ENCODE data around the gene PRKCI. TPM values are rescaled to one million over a fixed set of nuclear protein-coding genes. Genes with fewer than 3 reads are reported as not detected.

Gene PRKCI
- polyA plus RNA-seq, 3 donors, result 5.1 to 15.4 (median 11.6) TPM

GRCh38 chr3:170290194-170290593, 68.0 kb downstream of the PRKCI start:
- no peak overlapping the region for H3K4me3 Mint-ChIP-seq
- Histone ChIP-seq H3K9ac (ENCODE audit: insufficient read depth, low read length, poor library complexity, severe bottlenecking) (no peak overlapping the region), H3K4me3 (replicated peaks in 1 of 3; ENCODE audit: low read depth in 2 of 3, low read length in 3 of 3) (no peak overlapping the region), H3K27ac (ENCODE audit: low read depth in 1 of 2, low read length in 2 of 2) (no peak overlapping the region), H3K79me2 (ENCODE audit: insufficient read depth, low read length) (no peaks in the 10 kb centered on the region), H2AFZ (ENCODE audit: insufficient read depth, low read depth, low read length, poor library complexity, severe bottlenecking) (no peak overlapping the region), H3K4me1 (ENCODE audit: control insufficient read depth in 1 of 2, insufficient read depth in 2 of 2, low read length in 2 of 2) (no peaks in the 10 kb centered on the region), H3K9me3 (replicated peaks in 1 of 2; ENCODE audit: control insufficient read depth in 1 of 2, insufficient read depth in 1 of 2, low read length in 2 of 2) (no peaks in the 10 kb centered on the region), H4K20me1 (ENCODE audit: insufficient read depth, low read length) (no peaks in the 10 kb centered on the region), H3K4me2 (replicated peaks; ENCODE audit: extremely low read depth, low read length, poor library complexity, severe bottlenecking) (no peak overlapping the region), H3K27me3 (ENCODE audit: control insufficient read depth in 2 of 2, insufficient read depth in 2 of 2, low read length in 2 of 2) (no peaks in the 10 kb centered on the region), H3K36me3 (replicated peaks in 1 of 2; ENCODE audit: control insufficient read depth in 1 of 2, insufficient read depth in 2 of 2, low read length in 2 of 2) (peaks cover 6 to 16% of the 10 kb centered on the region in 2 donors)
- peaks cover 0 to 2% (median 0%) of the 10 kb centered on the region in 7 donors for H3K9me3 Mint-ChIP-seq
- no peak for TF ChIP-seq CTCF (IDR thresholded peaks at IDR 0.05)
- WGBS (ENCODE audit: insufficient coverage), result no CpG with 5 or more reads among the region's 2 CpGs
- H3K27me3 Mint-ChIP-seq (ENCODE audit: low read depth in 3 of 3), result no peaks in the 10 kb centered on the region
- intact Hi-C loops (cut with micrococcal nuclease), result no loop called here
- DNase-seq, result no peak
- H3K4me1 Mint-ChIP-seq, result no peaks in the 10 kb centered on the region
- H3K36me3 Mint-ChIP-seq, result peaks cover 26 to 53% of the 10 kb centered on the region in 2 donors
- H3K27ac Mint-ChIP-seq, result no peak overlapping the region

GRCh38 chr3:170295586-170295985, 73.4 kb downstream of the PRKCI start:
- no peaks in the 10 kb centered on the region for H3K4me1 Mint-ChIP-seq
- no peak overlapping the region for H3K9ac ChIP-seq (ENCODE audit: insufficient read depth, low read length, poor library complexity, severe bottlenecking)
- peaks cover 0 to 1% (median 0%) of the 10 kb centered on the region in 7 donors for H3K9me3 Mint-ChIP-seq
- DNase-seq, result no peak
- no peaks in the 10 kb centered on the region for H3K9me3 ChIP-seq (replicated peaks in 1 of 2; ENCODE audit: control insufficient read depth in 1 of 2, insufficient read depth in 1 of 2, low read length in 2 of 2)
- peaks cover 31 to 46% of the 10 kb centered on the region in 2 donors for H3K36me3 Mint-ChIP-seq
- no CpG with 5 or more reads among the region's 8 CpGs for WGBS (ENCODE audit: insufficient coverage)
- no peak overlapping the region for H2AFZ ChIP-seq (ENCODE audit: insufficient read depth, low read depth, low read length, poor library complexity, severe bottlenecking)
- H3K36me3 ChIP-seq (replicated peaks in 1 of 2; ENCODE audit: control insufficient read depth in 1 of 2, insufficient read depth in 2 of 2, low read length in 2 of 2), result peaks cover 4 to 19% of the 10 kb centered on the region in 2 donors
- H3K27me3 Mint-ChIP-seq (ENCODE audit: low read depth in 3 of 3), result no peaks in the 10 kb centered on the region
- no peaks in the 10 kb centered on the region for H4K20me1 ChIP-seq (ENCODE audit: insufficient read depth, low read length)
- no peaks in the 10 kb centered on the region for H3K79me2 ChIP-seq (ENCODE audit: insufficient read depth, low read length)
- H3K4me3 ChIP-seq (replicated peaks in 1 of 3; ENCODE audit: low read depth in 2 of 3, low read length in 3 of 3), result no peak overlapping the region
- H3K4me2 ChIP-seq (replicated peaks; ENCODE audit: extremely low read depth, low read length, poor library complexity, severe bottlenecking), result no peak overlapping the region
- no peak for TF ChIP-seq CTCF (IDR thresholded peaks at IDR 0.05)
- H3K4me3 Mint-ChIP-seq, result no peak overlapping the region
- intact Hi-C loops (cut with micrococcal nuclease), result no loop called here
- H3K27ac Mint-ChIP-seq, result no peak overlapping the region
- H3K27me3 ChIP-seq (ENCODE audit: control insufficient read depth in 2 of 2, insufficient read depth in 2 of 2, low read length in 2 of 2), result no peaks in the 10 kb centered on the region
- no peak overlapping the region for H3K27ac ChIP-seq (ENCODE audit: low read depth in 1 of 2, low read length in 2 of 2)
- H3K4me1 ChIP-seq (ENCODE audit: control insufficient read depth in 1 of 2, insufficient read depth in 2 of 2, low read length in 2 of 2), result no peaks in the 10 kb centered on the region
